ENCODE data around the gene TOLLIP.
"Not testable (repeated sequence)": the region's sequence is repeated elsewhere in the genome, so short reads cannot be mapped to it uniquely, and the experiment has no call there.

The TOLLIP gene

DNA sequence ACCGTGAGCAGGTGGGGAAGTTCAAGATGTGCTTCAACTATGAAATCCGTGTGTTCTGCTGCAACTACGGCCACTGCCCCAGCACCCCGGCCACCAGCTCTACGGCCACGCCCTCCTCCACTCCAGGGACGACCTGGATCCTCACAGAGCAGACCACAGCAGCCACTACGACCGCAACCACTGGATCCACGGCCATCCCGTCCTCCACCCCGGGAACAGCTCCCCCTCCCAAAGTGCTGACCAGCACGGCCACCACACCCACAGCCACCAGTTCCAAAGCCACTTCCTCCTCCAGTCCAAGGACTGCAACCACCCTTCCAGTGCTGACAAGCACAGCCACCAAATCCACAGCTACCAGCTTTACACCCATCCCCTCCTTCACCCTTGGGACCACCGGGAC lies 63.7 kb downstream of the TOLLIP start:
- not testable (repeated sequence) for H3K9ac ChIP-seq (ENCODE audit: low read length); H3K27me3 ChIP-seq (replicated peaks; ENCODE audit: control insufficient read depth, insufficient read depth, low read length); H3K36me3 ChIP-seq (ENCODE audit: control insufficient read depth, insufficient read depth, low read length, severe bottlenecking); H3K4me1 ChIP-seq (ENCODE audit: control insufficient read depth, insufficient read depth, low read length); H3K9me3 ChIP-seq (ENCODE audit: control insufficient read depth, low read length); DNase-seq (ENCODE audit: low read depth); H3K4me3 ChIP-seq (ENCODE audit: low read length)

DNA sequence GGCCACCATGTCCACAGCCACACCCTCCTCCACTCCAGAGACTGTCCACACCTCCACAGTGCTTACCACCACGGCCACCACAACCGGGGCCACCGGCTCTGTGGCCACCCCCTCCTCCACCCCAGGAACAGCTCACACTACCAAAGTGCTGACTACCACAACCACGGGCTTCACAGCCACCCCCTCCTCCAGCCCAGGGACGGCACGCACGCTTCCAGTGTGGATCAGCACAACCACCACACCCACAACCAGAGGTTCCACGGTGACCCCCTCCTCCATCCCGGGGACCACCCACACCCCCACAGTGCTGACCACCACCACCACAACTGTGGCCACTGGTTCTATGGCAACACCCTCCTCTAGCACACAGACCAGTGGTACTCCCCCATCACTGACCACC lies 64.9 kb downstream of the TOLLIP start:
- not testable (repeated sequence) for DNase-seq (ENCODE audit: low read depth); H3K4me3 ChIP-seq (ENCODE audit: low read length); H3K27me3 ChIP-seq (replicated peaks; ENCODE audit: control insufficient read depth, insufficient read depth, low read length); H3K36me3 ChIP-seq (ENCODE audit: control insufficient read depth, insufficient read depth, low read length, severe bottlenecking); H3K4me1 ChIP-seq (ENCODE audit: control insufficient read depth, insufficient read depth, low read length); H3K9ac ChIP-seq (ENCODE audit: low read length); H3K9me3 ChIP-seq (ENCODE audit: control insufficient read depth, low read length)

DNA sequence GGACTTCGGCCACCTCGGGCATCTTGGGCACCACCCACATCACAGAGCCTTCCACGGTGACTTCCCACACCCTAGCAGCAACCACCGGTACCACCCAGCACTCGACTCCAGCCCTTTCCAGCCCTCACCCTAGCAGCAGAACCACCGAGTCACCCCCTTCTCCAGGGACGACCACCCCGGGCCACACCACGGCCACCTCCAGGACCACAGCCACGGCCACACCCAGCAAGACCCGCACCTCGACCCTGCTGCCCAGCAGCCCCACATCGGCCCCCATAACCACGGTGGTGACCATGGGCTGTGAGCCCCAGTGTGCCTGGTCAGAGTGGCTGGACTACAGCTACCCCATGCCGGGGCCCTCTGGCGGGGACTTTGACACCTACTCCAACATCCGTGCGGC lies 65.9 kb downstream of the TOLLIP start:
- H3K4me1 ChIP-seq (ENCODE audit: control insufficient read depth, insufficient read depth, low read length); H3K36me3 ChIP-seq (ENCODE audit: control insufficient read depth, insufficient read depth, low read length, severe bottlenecking); H3K27me3 ChIP-seq (replicated peaks; ENCODE audit: control insufficient read depth, insufficient read depth, low read length); DNase-seq (ENCODE audit: low read depth); H3K9ac ChIP-seq (ENCODE audit: low read length); H3K4me3 ChIP-seq (ENCODE audit: low read length); H3K9me3 ChIP-seq (ENCODE audit: control insufficient read depth, low read length): not testable (repeated sequence)

DNA sequence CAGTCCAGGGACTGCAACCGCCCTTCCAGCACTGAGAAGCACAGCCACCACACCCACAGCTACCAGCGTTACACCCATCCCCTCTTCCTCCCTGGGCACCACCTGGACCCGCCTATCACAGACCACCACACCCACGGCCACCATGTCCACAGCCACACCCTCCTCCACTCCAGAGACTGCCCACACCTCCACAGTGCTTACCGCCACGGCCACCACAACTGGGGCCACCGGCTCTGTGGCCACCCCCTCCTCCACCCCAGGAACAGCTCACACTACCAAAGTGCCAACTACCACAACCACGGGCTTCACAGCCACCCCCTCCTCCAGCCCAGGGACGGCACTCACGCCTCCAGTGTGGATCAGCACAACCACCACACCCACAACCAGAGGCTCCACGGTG lies 66.7 kb downstream of the TOLLIP start:
- not testable (repeated sequence) for H3K4me3 ChIP-seq (ENCODE audit: low read length); H3K4me1 ChIP-seq (ENCODE audit: control insufficient read depth, insufficient read depth, low read length); DNase-seq (ENCODE audit: low read depth); H3K9me3 ChIP-seq (ENCODE audit: control insufficient read depth, low read length); H3K36me3 ChIP-seq (ENCODE audit: control insufficient read depth, insufficient read depth, low read length, severe bottlenecking); H3K27me3 ChIP-seq (replicated peaks; ENCODE audit: control insufficient read depth, insufficient read depth, low read length); H3K9ac ChIP-seq (ENCODE audit: low read length)

DNA sequence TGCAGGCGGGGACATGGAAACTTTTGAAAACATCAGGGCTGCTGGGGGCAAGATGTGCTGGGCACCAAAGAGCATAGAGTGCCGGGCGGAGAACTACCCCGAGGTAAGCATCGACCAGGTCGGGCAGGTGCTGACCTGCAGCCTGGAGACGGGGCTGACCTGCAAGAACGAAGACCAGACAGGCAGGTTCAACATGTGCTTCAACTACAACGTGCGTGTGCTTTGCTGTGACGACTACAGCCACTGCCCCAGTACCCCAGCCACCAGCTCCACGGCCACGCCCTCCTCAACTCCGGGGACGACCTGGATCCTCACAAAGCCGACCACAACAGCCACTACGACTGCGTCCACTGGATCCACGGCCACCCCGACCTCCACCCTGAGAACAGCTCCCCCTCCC lies 67.1 kb downstream of the TOLLIP start:
- no peak for DNase-seq (ENCODE audit: low read depth)
- no peaks in the 10 kb centered on the region for H3K9me3 ChIP-seq (ENCODE audit: control insufficient read depth, low read length)

DNA sequence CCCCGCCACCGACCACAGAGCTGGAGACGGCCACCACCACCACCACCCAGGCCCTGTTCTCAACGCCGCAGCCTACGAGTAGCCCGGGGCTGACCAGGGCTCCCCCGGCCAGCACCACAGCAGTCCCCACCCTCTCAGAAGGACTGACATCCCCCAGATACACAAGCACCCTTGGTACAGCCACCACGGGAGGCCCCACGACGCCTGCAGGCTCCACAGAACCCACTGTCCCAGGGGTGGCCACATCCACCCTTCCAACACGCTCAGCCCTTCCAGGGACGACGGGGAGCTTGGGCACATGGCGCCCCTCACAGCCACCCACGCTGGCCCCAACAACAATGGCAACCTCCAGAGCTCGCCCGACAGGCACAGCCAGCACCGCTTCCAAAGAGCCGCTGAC lies 67.7 kb downstream of the TOLLIP start:
- Histone ChIP-seq H3K36me3 (ENCODE audit: control insufficient read depth, insufficient read depth, low read length, severe bottlenecking) (no peaks in the 10 kb centered on the region), H3K9ac (ENCODE audit: low read length) (no peak overlapping the region), H3K4me3 (ENCODE audit: low read length) (no peak overlapping the region), H3K27me3 (replicated peaks; ENCODE audit: control insufficient read depth, insufficient read depth, low read length) (no peaks in the 10 kb centered on the region), H3K4me1 (ENCODE audit: control insufficient read depth, insufficient read depth, low read length) (no peaks in the 10 kb centered on the region), H3K9me3 (ENCODE audit: control insufficient read depth, low read length) (no peaks in the 10 kb centered on the region)
- no peak for DNase-seq (ENCODE audit: low read depth)

More for the DNA sequence above, 67.1 kb downstream of the TOLLIP start:
- Histone ChIP-seq H3K27me3 (replicated peaks; ENCODE audit: control insufficient read depth, insufficient read depth, low read length) (no peaks in the 10 kb centered on the region), H3K9ac (ENCODE audit: low read length) (no peak overlapping the region), H3K4me3 (ENCODE audit: low read length) (no peak overlapping the region), H3K36me3 (ENCODE audit: control insufficient read depth, insufficient read depth, low read length, severe bottlenecking) (no peaks in the 10 kb centered on the region), H3K4me1 (ENCODE audit: control insufficient read depth, insufficient read depth, low read length) (no peaks in the 10 kb centered on the region)

DNA sequence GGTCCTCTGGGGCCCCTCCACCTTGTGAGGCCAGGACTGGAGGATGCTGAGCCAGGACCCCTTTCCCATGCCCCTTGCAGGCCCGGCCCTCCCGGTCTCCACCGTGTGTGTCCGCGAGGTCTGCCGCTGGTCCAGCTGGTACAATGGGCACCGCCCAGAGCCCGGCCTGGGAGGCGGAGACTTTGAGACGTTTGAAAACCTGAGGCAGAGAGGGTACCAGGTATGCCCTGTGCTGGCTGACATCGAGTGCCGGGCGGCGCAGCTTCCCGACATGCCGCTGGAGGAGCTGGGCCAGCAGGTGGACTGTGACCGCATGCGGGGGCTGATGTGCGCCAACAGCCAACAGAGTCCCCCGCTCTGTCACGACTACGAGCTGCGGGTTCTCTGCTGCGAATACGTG lies 68.7 kb downstream of the TOLLIP start:
- DNase-seq (ENCODE audit: low read depth), result no peak
- H3K4me1 ChIP-seq (ENCODE audit: control insufficient read depth, insufficient read depth, low read length), result no peaks in the 10 kb centered on the region
- no peak overlapping the region for H3K4me3 ChIP-seq (ENCODE audit: low read length)

DNA sequence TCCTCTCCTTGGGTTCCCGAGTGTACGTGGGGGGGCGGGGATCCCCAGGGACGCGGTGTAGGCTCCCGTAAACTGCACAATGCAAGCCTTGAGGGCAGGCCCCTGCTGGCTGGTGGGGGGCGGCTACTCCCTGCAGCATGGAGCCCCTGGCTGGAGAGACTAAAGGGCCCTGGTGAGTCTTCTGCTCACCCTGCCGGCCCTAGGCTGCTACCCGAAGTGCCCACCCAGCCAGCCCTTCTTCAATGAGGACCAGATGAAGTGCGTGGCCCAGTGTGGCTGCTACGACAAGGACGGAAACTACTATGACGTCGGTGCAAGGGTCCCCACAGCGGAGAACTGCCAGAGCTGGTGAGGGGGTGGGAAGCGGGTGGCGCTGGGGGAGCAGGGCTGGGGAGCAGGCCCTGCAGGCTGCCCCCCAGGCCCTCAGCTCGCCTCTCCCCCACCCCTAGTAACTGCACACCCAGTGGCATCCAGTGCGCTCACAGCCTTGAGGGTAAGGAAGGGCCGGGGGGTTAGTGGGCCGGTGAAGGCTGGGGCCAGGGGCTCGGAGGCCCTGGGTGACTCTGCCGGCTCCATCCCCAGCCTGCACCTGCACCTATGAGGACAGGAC lies 69.7 kb downstream of the TOLLIP start:
- Histone ChIP-seq H3K27me3 (replicated peaks; ENCODE audit: control insufficient read depth, insufficient read depth, low read length) (peaks cover 6% of the 10 kb centered on the region), H3K36me3 (ENCODE audit: control insufficient read depth, insufficient read depth, low read length, severe bottlenecking) (no peaks in the 10 kb centered on the region), H3K9me3 (ENCODE audit: control insufficient read depth, low read length) (no peaks in the 10 kb centered on the region), H3K4me1 (ENCODE audit: control insufficient read depth, insufficient read depth, low read length) (no peaks in the 10 kb centered on the region), H3K4me3 (ENCODE audit: low read length) (no peak overlapping the region), H3K9ac (ENCODE audit: low read length) (no peak overlapping the region)
- no peak for DNase-seq (ENCODE audit: low read depth)

More for the DNA sequence above, 68.7 kb downstream of the TOLLIP start:
- Histone ChIP-seq H3K9me3 (ENCODE audit: control insufficient read depth, low read length) (no peaks in the 10 kb centered on the region), H3K27me3 (replicated peaks; ENCODE audit: control insufficient read depth, insufficient read depth, low read length) (peaks cover 3% of the 10 kb centered on the region), H3K9ac (ENCODE audit: low read length) (no peak overlapping the region), H3K36me3 (ENCODE audit: control insufficient read depth, insufficient read depth, low read length, severe bottlenecking) (no peaks in the 10 kb centered on the region)

DNA sequence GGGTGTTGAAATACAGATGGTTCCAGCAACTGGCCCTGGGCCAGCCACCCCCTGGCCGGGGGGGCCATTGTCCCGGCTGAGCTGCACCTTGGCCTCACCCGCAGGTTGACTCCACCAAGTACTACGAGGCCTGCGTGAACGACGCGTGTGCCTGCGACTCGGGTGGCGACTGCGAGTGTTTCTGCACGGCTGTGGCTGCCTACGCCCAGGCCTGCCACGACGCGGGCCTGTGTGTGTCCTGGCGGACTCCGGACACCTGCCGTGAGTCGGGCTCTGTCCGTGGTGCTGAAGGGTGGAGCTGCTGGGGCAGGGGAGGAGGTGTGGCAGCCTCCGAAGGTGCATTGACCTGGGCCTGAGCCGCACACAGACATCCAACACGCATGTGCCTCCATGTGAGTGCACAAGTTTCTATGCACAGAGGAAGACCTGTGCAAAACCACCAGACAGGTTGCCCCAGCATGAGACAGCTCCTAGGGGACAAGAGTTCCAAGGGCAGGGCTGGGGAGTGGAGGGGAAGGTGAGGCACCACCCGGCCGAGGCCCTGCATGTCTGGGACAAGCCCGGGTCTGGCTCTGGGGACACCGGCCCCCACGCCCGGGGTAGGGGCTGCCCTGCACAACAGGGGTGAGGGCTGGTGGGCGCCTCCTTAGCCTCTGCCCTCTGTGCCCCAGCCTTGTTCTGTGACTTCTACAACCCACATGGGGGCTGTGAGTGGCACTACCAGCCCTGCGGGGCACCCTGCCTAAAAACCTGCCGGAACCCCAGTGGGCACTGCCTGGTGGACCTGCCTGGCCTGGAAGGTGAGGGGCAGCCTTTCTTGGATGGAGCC lies 70.5 kb downstream of the TOLLIP start:
- Histone ChIP-seq H3K9ac (ENCODE audit: low read length) (no peak overlapping the region), H3K4me1 (ENCODE audit: control insufficient read depth, insufficient read depth, low read length) (no peaks in the 10 kb centered on the region), H3K27me3 (replicated peaks; ENCODE audit: control insufficient read depth, insufficient read depth, low read length) (peaks cover 6% of the 10 kb centered on the region), H3K36me3 (ENCODE audit: control insufficient read depth, insufficient read depth, low read length, severe bottlenecking) (no peaks in the 10 kb centered on the region), H3K9me3 (ENCODE audit: control insufficient read depth, low read length) (no peaks in the 10 kb centered on the region), H3K4me3 (ENCODE audit: low read length) (no peak overlapping the region)
- DNase-seq (ENCODE audit: low read depth), result no peak

DNA sequence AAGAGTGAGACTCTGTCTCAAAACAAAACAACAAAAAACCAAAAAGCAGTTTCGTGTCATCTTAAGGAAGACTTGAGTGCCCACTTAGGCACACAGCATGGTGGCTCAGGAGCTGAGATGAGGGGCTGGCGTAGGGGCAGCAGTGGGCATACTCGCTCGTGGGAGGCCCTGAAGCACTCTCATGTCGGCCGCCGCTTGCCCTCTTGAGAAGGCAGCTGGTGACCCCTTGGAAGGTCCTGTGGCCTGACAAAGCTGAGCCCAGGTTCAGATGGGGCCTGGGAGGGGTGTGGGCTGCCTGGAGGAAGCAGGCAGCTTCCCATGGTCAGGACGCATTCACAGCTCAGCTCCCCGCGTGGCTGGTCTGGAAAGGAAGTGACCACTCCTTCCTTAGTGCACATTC lies 71.6 kb downstream of the TOLLIP start:
- Histone ChIP-seq H3K4me1 (ENCODE audit: control insufficient read depth, insufficient read depth, low read length) (no peaks in the 10 kb centered on the region), H3K4me3 (ENCODE audit: low read length) (no peak overlapping the region), H3K9me3 (ENCODE audit: control insufficient read depth, low read length) (no peaks in the 10 kb centered on the region), H3K36me3 (ENCODE audit: control insufficient read depth, insufficient read depth, low read length, severe bottlenecking) (no peaks in the 10 kb centered on the region), H3K27me3 (replicated peaks; ENCODE audit: control insufficient read depth, insufficient read depth, low read length) (peaks cover 6% of the 10 kb centered on the region), H3K9ac (ENCODE audit: low read length) (no peak overlapping the region)
- DNase-seq (ENCODE audit: low read depth), result no peak

DNA sequence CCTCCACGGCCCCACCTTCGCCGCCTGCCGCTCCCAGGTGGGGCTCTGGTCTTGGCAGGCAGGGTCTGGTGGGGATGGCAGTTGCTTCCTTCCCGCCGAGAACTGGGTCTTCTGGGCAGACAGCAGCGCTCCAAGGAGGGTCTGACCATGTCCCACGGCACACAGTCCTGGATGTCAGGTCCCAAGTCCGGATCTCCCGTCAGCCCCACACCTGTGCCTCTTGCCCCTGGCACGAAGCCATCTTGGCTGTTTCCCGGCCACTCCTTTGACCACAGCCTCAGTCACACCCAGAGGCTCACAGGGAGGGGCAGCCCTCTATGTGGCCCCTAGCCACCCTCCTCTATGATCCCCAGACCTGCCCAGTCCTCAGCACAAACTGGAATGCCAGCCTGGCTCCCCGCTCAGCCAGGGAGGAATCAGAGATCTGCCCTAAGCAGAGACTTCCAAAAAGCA lies 72.3 kb downstream of the TOLLIP start:
- peaks cover 6% of the 10 kb centered on the region for H3K27me3 ChIP-seq (replicated peaks; ENCODE audit: control insufficient read depth, insufficient read depth, low read length)
- H3K4me3 ChIP-seq (ENCODE audit: low read length), result no peak overlapping the region
- H3K9ac ChIP-seq (ENCODE audit: low read length), result no peak overlapping the region
- H3K4me1 ChIP-seq (ENCODE audit: control insufficient read depth, insufficient read depth, low read length), result no peaks in the 10 kb centered on the region
- no peaks in the 10 kb centered on the region for H3K9me3 ChIP-seq (ENCODE audit: control insufficient read depth, low read length)
- no peaks in the 10 kb centered on the region for H3K36me3 ChIP-seq (ENCODE audit: control insufficient read depth, insufficient read depth, low read length, severe bottlenecking)
- no peak for DNase-seq (ENCODE audit: low read depth)
